ENCODE data around the gene DNMT3A. TPM values are rescaled to one million over a fixed set of nuclear protein-coding genes. Genes with fewer than 3 reads are reported as not detected.

DNMT3A gene
- total RNA-seq, 1 donor from 2014 or later, result 58.1 TPM

DNA sequence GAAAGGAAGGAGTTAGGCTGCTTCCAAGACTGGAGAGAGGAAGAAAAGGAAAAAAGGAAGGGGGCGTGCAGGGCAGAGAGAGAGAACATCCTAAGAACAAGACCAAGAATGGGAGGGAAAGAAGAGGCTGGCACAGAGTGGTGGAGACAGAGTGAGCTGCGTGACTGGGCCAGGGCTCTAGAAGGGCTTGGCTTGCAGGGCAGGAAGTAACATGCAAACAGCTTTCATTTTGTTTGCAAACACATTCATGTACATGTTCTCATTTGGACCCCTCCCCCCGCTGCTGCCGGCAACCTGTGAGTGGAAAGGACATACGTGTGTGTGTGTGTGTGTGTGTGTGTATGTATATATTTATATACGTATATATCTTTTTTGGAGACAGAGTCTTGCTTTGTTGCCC lies 46.8 kb upstream of the DNMT3A start:
- no peaks in the 10 kb centered on the region for H3K27me3 ChIP-seq (ENCODE audit: insufficient read depth, low read length)
- Mint-ChIP-seq H3K27ac (ENCODE audit: unreplicated experiment) (no peak overlapping the region), H3K36me3 (ENCODE audit: low read depth, unreplicated experiment) (no peaks in the 10 kb centered on the region), H3K4me3 (ENCODE audit: unreplicated experiment) (no peak overlapping the region), H3K4me1 (ENCODE audit: low read depth, unreplicated experiment) (no peaks in the 10 kb centered on the region), H3K9me3 (ENCODE audit: unreplicated experiment) (no peaks in the 10 kb centered on the region), H3K27me3 (ENCODE audit: low read depth, unreplicated experiment) (peaks cover 13% of the 10 kb centered on the region)
- H3K36me3 ChIP-seq (ENCODE audit: insufficient read depth, low read length), result no peaks in the 10 kb centered on the region
- H3K9me3 ChIP-seq (ENCODE audit: insufficient read depth, low read depth, low read length), result no peaks in the 10 kb centered on the region
- no peak overlapping the region for H3K27ac ChIP-seq (ENCODE audit: low read depth, low read length)
- TF ChIP-seq, protein P1, sequence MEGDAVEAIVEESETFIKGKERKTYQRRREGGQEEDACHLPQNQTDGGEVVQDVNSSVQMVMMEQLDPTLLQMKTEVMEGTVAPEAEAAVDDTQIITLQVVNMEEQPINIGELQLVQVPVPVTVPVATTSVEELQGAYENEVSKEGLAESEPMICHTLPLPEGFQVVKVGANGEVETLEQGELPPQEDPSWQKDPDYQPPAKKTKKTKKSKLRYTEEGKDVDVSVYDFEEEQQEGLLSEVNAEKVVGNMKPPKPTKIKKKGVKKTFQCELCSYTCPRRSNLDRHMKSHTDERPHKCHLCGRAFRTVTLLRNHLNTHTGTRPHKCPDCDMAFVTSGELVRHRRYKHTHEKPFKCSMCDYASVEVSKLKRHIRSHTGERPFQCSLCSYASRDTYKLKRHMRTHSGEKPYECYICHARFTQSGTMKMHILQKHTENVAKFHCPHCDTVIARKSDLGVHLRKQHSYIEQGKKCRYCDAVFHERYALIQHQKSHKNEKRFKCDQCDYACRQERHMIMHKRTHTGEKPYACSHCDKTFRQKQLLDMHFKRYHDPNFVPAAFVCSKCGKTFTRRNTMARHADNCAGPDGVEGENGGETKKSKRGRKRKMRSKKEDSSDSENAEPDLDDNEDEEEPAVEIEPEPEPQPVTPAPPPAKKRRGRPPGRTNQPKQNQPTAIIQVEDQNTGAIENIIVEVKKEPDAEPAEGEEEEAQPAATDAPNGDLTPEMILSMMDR (IDR thresholded peaks at IDR 0.05; ENCODE audit: insufficient read depth, low read depth, low read length), result no peak
- TF ChIP-seq EZH2 (IDR thresholded peaks at IDR 0.05; ENCODE audit: insufficient read depth, low read length), result no peak
- no peak overlapping the region for H2AFZ ChIP-seq (ENCODE audit: low read depth, low read length)
- DNase-seq (ENCODE audit: low read depth) (no peak), FAIRE-seq (no peak)
- H3K9ac ChIP-seq (ENCODE audit: low read length), result no peak overlapping the region
- H3K79me2 ChIP-seq (ENCODE audit: insufficient read depth, low read length), result no peaks in the 10 kb centered on the region
- H3K4me2 ChIP-seq (ENCODE audit: low read length), result no peak overlapping the region
- H3K4me1 ChIP-seq (ENCODE audit: insufficient read depth, low read length), result no peaks in the 10 kb centered on the region
- no peaks in the 10 kb centered on the region for H4K20me1 ChIP-seq (ENCODE audit: insufficient read depth, low read length)
- H3K4me3 ChIP-seq (ENCODE audit: insufficient read depth, low read depth, low read length), result no peak overlapping the region

DNA sequence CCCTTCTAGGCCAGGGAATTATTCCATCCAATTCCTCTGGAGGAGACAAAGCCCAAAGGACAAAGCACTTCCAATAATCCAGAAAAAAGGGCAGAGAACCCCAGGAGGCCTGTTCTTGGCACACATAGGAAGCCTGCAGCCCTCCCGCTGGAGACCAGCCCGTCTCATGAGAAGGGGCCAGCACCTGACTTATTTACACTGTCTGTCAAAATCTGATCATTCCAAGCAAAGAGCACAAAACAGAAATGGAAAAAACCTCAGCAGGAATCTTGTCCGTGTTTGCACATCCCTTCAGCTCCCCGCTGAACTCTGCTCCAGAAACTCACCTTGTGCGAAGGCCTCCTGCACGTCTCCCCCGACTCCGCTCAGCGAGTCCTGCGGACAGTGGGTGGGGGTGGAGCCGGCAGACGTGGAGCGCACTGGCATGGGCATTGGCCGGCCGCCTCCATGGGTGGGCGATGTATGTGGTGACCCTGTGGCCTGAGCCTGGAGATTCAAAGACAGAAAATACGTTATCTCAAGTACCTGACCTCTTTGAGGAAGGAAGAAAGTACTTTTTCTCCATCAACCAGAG lies 46.2 kb upstream of the DNMT3A start:
- Histone ChIP-seq H3K9ac (ENCODE audit: low read length) (no peak overlapping the region), H3K4me3 (ENCODE audit: insufficient read depth, low read depth, low read length) (no peak overlapping the region), H3K9me3 (ENCODE audit: insufficient read depth, low read depth, low read length) (no peaks in the 10 kb centered on the region), H3K4me2 (ENCODE audit: low read length) (no peak overlapping the region), H4K20me1 (ENCODE audit: insufficient read depth, low read length) (no peaks in the 10 kb centered on the region), H3K36me3 (ENCODE audit: insufficient read depth, low read length) (no peaks in the 10 kb centered on the region), H3K27ac (ENCODE audit: low read depth, low read length) (no peak overlapping the region), H3K27me3 (ENCODE audit: insufficient read depth, low read length) (no peaks in the 10 kb centered on the region), H2AFZ (ENCODE audit: low read depth, low read length) (no peak overlapping the region), H3K4me1 (ENCODE audit: insufficient read depth, low read length) (no peaks in the 10 kb centered on the region), H3K79me2 (ENCODE audit: insufficient read depth, low read length) (no peaks in the 10 kb centered on the region)
- Mint-ChIP-seq H3K4me1 (ENCODE audit: low read depth, unreplicated experiment) (no peaks in the 10 kb centered on the region), H3K4me3 (ENCODE audit: unreplicated experiment) (no peak overlapping the region), H3K36me3 (ENCODE audit: low read depth, unreplicated experiment) (no peaks in the 10 kb centered on the region), H3K9me3 (ENCODE audit: unreplicated experiment) (no peaks in the 10 kb centered on the region), H3K27ac (ENCODE audit: unreplicated experiment) (no peak overlapping the region), H3K27me3 (ENCODE audit: low read depth, unreplicated experiment) (peaks cover 13% of the 10 kb centered on the region)
- FAIRE-seq (no peak), DNase-seq (ENCODE audit: low read depth) (no peak)
- TF ChIP-seq, protein P1 (IDR thresholded peaks at IDR 0.05; ENCODE audit: insufficient read depth, low read depth, low read length), result no peak
- TF ChIP-seq EZH2 (IDR thresholded peaks at IDR 0.05; ENCODE audit: insufficient read depth, low read length), result no peak
